Astrocyte (in vitro differentiated cells and primary cell): ENCODE data around the gene C17orf113.

Experiments used
- CTCF ChIP-seq: IDR thresholded peaks from 2 replicates; pipeline ENCODE4 v1.5.1; 2011; ENCODE audit warnings: low read depth, mild to moderate bottlenecking, inconsistent platforms, low read length, moderate library complexity; ENCODE audit not compliant: insufficient read depth
- EZH2 ChIP-seq: IDR thresholded peaks from 2 replicates; pipeline ENCODE4 v1.6.1; 2012; ENCODE audit warnings: mild to moderate bottlenecking, low read length, inconsistent platforms; ENCODE audit not compliant: insufficient read depth

- TF ChIP-seq CTCF: no peak
- no peak for TF ChIP-seq EZH2
Observed at GRCh38 chr17:42038221-42038973, 12.0 kb downstream of the C17orf113 start.
